Globus pallidus (tissue), 1 donor: Measurements from ENCODE around the gene BHLHA9.
"Not testable (repeated sequence)": the region's sequence is repeated elsewhere in the genome, so short reads cannot be mapped to it uniquely, and the experiment has no call there.

Experiments used
- DNase-seq: peaks from one replicate; pipeline ENCODE4 v3.0.0-alpha.2; 2015; ENCODE audit warnings: low spot score

Gene BHLHA9

DNA sequence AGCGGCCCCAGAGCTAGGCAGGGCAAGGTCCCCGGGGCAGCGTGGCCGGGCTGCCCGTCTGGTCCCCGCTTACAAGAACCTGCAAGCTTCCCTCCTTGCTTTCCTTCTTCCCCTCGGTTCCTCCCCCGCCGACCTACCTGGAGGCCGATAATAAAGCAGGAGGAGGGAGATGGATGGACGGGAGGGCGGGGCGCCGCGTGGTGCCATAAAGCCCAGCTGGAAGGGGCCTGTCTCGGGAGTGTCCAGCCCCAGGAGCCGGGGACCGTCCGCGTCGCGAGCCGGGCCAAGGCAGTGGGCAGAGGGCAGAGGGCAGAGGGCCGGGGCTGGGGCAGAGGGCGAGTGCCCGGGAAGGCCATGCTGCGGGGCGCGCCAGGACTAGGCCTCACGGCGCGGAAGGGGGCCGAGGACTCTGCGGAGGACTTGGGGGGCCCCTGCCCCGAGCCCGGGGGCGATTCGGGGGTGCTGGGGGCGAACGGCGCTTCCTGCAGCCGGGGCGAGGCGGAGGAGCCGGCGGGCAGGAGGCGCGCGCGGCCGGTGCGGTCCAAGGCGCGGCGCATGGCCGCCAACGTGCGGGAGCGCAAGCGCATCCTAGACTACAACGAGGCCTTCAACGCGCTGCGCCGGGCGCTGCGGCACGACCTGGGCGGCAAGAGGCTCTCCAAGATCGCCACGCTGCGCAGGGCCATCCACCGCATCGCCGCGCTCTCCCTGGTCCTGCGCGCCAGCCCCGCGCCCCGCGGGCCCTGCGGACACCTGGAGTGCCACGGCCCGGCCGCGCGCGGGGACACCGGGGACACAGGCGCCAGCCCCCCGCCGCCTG lies at the start of gene BHLHA9:
TSS of gene BHLHA9 (plus strand) at position 235 of the 820 bp plus-strand sequence. CDS start at position 355, 120 bp downstream.
- no peak for DNase-seq

DNA sequence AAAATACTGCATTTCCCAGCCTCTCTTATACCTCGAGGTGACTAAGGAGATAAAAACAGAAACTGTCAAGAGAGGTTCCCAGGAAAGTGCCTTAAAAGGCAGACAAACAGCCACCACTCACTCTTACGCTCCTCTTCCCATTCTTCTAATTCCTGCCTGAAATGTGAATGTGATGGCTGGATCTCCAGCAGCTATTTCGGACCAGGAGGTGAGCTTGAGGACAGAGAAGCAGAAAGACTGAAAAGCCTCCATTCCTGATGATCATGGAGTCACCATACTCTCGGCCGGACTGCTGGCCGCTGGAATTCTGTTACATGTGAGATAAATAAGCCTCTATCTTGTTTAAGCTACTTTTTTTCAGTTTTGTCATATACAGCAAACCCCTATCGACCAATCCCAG lies 49.0 kb upstream of the BHLHA9 start:
- no peak for DNase-seq

DNA sequence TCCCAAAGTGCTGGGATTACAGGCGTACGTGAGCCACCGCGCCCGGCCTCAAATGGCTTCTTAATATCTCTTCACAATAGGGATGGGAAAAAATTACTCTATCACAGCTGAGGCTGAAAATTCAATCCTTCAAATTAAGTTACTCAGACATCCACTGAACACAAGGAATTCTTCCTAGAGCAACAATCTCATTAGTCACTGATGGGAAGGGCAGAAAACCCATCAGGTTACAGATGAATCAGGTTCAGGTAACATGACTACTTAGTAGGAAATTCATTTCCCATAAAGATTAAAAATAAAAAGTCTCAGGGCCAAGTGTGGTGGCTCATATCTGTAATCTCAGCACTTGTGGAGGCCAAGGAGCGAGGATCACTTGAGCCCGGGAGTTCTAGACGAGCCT lies 47.9 kb upstream of the BHLHA9 start:
- no peak for DNase-seq

DNA sequence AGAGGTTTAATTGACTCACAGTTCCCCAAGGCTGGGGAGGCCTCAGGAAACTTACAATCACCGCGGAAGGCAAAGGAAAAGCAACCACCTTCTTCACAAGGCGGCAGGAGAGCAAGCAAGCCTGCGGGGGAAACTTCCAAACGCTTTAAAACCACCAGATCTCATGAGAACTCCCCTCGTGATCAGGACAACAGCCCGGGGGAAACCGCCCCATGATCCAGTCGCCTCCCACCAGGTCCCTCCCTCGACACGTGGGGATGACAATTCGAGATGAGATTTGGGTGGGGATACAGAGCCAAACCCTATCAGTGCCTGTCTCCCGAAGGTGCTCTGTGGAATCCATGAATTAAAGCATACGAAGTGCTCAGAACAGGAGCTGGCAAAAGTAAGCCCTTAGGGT lies 46.6 kb upstream of the BHLHA9 start:
- DNase-seq, result no peak

DNA sequence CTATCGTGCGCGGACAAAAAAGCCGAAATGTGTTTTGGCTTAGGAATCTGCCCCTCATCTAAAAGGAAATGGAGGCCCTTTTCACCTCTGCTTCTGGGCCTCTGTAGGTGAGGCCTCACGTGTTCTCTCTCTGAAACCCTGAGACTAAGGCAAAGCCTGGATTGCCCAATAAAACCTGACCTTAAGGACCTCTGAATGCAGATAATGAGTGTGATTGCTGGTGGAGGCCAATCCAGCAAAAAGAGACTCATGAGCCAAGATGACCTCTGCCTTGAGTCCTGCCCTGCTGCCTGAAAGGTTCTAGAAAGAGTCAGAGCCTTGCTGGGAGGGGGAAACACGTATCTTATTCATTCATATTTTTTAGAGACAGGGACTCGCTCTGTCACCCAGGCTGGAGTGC lies 45.9 kb upstream of the BHLHA9 start:
- no peak for DNase-seq

DNA sequence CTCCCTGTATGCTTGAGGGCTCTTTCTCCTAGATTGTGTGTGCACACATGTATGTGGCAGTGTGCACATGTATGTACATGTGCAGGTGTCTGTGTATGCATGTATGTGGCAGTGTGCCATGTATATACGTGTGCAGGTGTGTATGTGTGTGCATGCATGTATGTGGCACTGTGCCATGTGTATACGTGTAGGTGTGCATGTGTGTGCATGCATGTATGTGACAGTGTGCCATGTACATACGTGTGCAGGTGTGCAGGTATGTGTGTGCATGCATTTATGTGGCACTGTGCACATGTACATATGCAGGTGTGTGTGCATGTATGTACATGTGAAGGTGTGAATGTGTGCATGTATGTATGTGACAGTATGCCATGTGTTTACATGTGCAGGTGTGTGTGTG lies 43.9 kb upstream of the BHLHA9 start:
- no peak for DNase-seq

DNA sequence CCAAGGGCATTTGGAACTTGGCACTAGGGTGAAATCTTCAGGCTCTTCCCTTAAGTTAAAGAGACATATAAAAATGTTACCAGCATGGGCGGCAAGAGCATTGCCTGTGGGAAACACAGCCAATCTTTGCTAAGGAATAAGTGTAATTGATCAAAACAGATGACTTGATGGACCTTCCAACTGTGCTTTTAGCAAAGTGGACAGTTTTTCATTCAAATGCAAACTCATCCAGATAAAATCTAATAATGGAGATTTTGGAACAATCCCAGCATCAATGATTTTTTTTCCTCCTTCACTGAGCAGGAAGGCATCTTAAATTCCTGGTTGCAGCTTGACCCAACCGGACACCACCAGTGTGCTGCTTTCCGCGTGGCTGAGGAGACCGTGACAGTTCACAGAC lies 42.9 kb upstream of the BHLHA9 start:
- no peak for DNase-seq

DNA sequence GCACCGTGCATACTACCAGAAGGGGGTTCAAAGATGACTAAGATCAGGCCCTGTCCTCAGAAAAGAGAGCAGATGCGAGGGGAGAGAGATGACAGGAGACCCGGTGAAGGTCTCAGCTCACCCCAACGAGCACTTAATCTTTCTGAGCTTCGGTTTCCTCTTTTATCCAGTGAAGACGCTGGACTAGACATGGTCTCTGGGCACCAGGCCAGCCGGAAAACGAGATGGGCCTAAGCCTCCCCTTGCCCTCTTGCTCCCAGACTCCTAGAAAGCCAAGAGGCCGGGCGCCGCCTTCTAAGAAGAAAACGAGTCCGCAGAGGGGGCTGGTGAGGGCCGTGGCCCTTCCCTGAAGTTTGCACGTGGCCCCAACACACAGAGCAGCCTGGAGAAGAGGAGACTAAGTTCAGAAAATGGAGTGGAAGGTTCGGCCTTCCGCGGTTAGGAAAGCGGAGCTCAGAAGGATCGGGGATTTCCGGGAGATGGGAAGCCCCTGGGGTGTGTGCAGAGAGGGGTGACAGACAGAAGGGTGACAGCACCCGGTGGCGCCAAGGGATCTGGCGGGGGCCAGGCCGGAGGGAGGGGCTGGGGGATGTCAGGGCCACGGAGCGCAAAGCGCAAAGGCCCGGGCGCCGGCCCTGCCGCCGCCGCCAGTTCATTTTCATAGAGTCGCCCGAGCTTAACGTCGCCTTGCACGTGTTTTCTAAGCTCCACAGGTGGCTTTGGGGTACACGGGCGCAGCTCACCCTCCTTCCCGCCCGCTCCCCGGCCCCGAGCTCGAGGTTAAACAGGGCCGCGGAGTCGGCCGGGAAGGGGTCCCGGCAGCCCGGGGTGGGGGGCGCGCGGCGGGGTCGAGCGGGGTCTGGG lies 42.1 kb upstream of the BHLHA9 start:
- DNase-seq, result no peak

DNA sequence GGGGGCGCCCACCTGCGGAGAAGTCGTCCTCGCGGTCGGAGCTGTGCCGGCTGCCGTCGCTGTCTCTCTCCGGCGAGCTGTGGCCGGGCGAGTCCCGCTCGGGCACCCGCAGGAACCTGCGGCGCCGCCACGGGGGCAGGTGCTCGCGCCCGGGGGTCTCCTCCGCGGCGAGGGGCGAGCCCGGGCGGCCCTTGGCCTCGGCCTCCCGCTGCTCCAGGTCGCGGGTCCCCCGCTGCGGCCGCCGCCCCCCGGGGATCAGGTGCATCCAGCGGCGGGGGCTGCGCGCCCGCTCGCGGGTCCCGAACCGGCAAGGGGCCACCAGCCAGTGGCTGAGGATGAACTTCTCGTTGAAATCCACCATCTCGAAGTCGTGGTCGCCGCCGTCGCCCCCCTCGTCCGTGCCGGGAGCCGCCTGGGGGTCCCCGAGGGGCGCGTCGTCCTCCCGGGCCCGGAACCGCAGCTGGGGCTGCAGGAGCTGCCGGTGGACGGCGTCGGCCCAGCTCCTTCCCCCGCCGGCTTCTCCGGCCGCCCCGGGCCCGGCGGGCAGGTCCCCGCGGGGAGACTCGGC lies 41.4 kb upstream of the BHLHA9 start:
- DNase-seq, result no peak

DNA sequence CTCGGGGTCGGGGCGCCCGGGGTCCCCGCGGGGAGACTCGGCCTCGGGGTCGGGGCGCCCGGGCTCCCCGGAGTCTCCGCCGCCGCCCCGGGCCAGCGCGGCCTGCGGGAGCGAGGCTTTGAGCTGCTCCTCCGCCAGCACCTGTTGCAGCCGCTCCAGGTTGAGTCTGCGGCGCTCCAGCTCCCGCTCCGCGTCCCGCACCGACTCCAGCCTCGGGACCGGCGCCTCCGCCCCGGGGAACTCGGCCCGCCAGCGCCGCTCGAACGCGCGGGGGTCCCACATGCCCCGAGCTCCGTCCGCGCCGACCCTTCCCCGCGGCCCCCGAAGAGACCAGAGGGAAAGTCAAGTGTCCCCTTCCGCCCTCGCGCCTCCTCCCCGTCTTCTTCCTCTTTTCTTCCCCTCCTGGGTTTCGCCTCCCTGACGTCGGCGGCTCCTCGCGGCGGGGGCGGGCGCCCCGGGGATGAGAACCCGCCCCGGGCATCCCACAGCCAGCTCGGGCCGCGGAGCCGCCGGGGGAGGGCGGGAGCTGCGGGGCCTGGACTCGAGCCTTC lies 40.8 kb upstream of the BHLHA9 start:
- DNase-seq, result peak; percentile 33

DNA sequence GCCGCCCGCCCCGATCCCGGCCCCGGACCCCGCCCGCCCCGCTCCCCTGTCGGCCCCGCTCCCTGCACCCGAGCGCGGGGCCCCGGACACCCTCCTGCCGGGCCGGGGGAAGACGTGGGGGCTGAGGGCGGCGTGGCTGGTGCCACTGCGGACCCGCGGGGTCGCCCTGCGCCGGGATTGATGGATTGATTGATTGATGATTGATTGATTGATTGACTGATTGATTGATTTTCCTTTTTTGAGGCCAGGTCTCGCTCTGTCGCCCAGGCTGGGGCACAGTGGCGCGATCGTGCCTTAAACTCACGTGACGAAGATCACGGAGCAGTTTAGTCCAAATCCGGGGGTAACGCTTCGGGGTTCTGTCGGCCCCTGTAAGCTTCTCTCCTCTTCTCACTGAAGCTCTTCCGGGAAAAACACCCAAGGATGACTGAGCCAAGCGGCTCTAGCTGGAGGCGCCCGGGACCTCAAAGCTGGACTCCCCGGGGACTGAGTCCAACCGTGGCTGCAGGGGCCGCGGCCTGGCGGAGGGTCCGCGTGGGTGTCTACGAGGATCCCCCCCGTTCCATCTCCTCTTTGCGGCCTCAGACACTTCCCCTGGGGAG lies 40.2 kb upstream of the BHLHA9 start:
- DNase-seq, result no peak

DNA sequence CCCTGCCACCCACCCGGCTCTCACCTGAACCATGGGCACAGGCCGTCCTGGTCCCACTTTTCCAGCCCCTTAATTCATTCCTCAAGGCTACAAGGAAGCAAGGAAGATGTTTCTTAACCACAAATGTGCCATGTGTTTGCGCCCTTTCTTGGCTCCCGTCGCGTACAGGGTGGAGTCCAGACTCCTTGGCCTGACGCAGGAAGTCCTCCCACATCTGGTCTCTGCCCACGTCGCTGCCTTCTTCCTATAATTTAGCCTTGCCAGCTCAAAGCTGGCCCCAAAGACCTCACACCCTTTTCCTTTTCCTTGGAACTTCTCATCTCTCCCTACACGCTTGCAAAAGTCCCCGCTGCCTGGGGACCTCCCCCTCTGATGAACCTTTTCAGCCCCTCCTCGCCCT lies 38.8 kb upstream of the BHLHA9 start:
- DNase-seq, result no peak

DNA sequence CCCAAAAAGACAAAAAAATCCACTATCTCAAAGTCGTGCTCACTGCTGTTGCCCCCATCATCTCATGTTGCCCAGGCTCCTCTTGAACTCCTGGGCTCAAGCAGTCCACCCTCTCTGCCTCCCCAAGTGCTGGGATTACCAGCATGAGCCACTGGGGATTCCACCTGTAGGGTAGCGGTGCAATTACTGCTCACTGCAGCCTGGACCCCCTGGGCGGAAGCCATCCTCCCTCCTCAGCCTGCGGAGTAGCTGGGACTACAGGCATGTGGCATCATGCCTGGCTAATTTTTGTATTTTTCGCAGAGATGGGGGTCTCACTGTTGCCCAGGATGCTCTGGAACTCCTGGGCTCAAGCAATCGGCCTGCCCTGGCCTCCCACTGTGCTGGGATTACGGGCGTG lies 37.9 kb upstream of the BHLHA9 start:
- DNase-seq, result no peak

DNA sequence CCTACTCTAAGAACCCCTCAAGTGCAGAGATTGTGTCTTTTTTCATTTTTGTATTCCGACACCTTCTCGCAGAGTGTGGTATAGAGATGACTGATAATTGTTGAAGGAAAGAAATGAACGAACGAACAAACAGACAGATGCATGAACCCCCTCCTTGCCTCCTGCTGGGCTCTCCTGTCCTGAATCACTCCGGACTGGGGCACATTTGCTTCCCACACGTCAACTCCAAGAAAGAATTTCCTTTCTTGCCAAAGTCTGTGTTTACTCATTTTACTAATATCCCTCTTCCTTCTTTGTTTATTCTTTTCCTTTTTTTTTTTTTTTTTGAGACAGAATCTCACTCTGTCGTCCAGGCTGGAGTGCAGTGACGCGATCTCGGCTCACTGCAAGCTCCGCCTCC lies 37.5 kb upstream of the BHLHA9 start:
- no peak for DNase-seq

DNA sequence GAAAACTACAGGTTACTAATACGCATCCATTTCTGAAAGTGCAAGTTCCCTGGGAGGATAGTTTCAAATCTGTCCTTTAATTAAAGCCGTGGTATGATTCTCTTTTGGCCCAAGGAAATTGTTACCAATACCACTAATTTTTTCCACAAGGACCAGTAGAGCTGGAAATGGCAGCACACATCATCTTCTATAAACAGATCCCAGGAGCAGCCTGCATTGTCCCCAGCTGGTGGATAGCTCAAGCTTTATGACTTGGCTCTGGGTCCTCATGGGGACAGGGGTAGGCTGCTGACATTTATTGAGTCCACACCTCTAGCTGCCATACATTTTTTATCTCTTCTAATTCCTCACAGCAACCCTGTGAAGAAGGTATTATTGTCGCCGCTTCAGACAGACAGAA lies 35.8 kb upstream of the BHLHA9 start:
- DNase-seq, result no peak

DNA sequence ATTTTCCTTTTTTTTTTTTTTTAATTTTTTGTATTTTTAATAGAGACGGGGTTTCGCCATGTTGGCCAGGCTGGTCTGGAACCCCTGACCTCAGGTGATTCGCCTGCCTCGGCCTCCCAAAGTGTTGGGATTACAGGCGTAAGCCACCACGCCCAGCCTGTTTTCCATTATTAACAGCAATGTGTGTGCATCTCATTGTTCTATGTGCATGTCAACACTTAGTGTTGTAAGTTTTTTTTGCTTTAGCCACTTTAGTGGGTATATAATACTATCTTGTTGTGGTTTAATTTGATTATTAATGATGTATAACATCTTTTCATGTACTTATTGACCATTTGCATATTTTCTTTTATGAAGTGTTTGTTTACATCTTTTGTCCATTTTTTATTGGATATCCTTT lies 32.8 kb upstream of the BHLHA9 start:
- DNase-seq, result no peak

DNA sequence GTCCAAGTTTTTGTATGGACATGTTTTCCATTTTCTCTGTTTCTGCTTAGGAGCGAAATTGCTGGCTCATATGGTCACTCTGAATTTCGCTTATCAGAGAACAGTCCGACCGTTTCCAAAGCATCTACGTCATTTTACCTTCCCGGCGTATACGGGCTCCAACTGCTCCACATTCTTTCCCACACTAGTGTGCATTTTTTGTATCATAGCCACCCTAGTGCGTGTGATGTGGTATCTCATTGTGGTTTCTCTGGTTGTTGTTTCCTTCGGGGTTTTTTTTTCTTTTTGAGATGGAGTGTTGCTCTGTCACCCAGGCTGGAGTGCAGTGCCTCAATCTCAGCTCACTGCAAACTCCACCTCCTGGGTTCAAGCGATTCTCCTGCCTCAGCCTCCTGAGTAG lies 31.0 kb upstream of the BHLHA9 start:
- no peak for DNase-seq

DNA sequence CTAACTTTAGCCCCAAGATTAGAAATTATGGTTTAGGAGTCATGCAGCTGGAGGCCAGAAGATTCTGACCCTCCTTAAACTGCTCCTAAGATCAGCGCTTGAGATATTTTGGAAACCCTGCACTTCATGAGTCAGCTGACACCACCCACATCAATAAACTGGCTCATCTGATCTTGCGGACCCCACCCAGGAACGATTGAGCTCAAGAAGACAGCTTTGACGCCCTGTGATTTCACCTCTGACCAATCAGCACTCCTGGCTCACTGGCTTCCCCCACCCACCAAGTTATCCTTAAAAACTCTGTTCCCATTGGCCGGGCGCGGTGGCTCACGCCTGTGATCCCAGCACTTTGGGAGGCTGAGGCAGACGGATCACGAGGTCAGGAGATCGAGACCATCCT lies 29.8 kb upstream of the BHLHA9 start:
- DNase-seq, result not testable (repeated sequence)

DNA sequence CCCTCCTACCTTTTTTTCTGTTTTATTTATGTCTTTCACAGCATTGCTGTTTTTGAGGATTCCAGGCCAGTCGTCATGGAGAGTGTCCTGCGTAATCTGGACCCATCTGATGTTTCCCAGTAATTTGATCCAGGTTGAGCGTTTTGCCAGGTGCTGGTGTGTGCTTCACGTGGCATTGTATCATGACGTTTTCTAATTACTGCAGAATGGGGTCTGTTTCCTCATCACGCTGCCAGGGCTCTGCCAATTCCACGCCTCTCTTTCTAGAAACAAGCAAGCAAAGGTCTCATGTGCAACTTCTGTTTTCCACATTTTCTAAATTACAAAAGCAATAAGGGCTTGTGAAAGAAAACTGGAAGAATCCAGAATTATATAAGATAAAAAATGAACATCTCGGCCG lies 28.3 kb upstream of the BHLHA9 start:
- DNase-seq, result peak; percentile 12

DNA sequence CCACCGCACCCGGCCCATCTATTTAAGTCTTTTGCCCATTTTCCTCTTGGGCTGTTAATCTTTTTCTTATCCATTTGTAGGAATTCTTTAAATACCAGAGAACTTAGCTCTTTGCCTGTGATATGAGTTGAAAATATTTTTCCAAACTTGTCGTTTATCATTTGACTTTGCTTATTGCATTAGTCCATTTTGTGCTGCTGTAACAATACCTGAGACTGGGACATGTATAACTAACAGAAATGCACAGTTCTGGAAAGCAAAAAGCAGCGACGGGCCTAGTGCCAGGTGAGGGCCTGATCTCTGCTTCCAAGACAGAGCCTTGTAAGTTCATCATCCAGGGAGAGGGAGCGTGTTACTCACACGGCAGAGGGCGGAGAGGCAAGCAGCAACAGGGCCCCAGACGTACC lies 25.6 kb upstream of the BHLHA9 start:
- DNase-seq, result no peak

DNA sequence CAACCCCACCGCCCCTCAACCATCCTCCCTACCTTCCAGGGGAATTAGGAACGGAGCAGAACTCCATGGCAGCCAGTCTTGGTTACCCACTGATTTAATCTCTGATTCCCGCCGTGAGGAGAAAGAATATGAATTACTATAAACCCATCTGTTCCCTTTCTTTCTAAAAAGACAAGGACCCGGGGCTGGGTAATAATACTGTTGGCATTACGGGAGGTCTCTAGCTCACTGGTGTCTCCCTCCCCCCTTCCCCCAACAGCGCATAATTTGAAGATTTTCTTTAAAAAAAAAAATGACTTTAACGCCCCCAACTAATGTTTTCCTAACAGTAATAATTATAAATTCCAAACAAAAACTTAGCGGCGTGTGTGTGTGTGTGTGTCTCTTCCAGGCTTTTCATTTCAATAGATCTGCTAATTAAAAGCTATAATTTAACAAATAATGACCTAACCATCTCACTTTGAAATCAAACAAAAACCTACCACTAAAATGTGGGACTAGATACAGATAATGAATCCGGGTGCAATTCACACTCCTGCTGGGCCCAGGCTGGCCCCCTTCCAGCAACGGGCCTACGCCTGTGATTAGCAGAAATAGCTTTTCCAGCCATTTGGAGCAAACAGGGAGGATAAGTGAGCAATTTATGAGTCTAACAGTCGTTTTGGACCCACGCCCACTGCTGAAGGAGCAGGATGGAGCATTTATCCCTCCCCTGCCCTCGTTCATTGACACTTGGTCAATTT lies 18.2 kb upstream of the BHLHA9 start:
- DNase-seq, result no peak

DNA sequence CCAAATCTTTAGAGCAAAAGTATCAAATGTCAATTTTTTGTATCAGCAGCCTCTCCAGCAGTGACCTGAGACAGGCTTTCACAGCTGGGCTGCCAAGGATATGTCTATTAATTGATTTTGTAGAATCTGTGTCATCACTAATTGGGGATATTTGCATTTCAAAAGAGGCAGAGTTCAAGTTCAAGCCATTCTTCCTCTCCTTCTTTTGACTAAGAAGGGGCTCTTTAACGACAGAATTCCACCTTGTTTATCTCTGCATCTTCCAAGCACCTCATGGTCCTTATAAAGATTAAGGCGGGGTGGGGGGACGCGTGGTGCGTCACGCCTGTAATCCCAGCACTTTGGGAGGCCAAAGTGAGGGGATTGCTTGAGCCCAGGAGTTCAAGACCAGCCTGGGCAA lies 15.2 kb upstream of the BHLHA9 start:
- no peak for DNase-seq
